Small intestine (tissue), 7 donors: Measurements from ENCODE around the gene SLC39A11. TPM values are rescaled to one million over a fixed set of nuclear protein-coding genes. Genes with fewer than 3 reads are reported as not detected.
"Not testable (repeated sequence)": the region's sequence is repeated elsewhere in the genome, so short reads cannot be mapped to it uniquely, and the experiment has no call there.

Experiments
- DNase-seq, 2 donors: peaks; one replicate each; pipeline versions ENCODE4 v3.0.0 to v3.0.0-alpha.2; 2013
- FAIRE-seq: peaks from 2 replicates; lab custom pipeline; 2012; peaks lifted over from hg19 to GRCh38; lab: Jason Lieb, UNC
- H3K27ac ChIP-seq, 3 donors: one replicate each; pipeline ENCODE4 v1.5.1; 2013; ENCODE audit warnings: low read length in 2 of 3, mild to moderate bottlenecking in 2 of 3, control low read depth in 1 of 3, inconsistent platforms in 1 of 3, low read depth in 1 of 3, moderate library complexity in 1 of 3
- H3K27me3 ChIP-seq, 3 donors: one replicate each; pipeline ENCODE4 v1.6.1; 2013; ENCODE audit warnings: low read length in 3 of 3, inconsistent platforms in 1 of 3; ENCODE audit not compliant: control insufficient read depth in 3 of 3, insufficient read depth in 3 of 3
- H3K36me3 ChIP-seq, 3 donors: one replicate each; pipeline ENCODE4 v1.6.1; 2013; ENCODE audit warnings: low read length in 3 of 3, inconsistent platforms in 1 of 3, low read depth in 1 of 3, mild to moderate bottlenecking in 1 of 3, moderate library complexity in 1 of 3; ENCODE audit not compliant: control insufficient read depth in 3 of 3, insufficient read depth in 2 of 3
- H3K4me1 ChIP-seq, 3 donors: one replicate each; pipeline ENCODE4 v1.6.1; 2013; ENCODE audit warnings: low read length in 2 of 3, inconsistent platforms in 1 of 3, low read depth in 1 of 3, mild to moderate bottlenecking in 1 of 3, moderate library complexity in 1 of 3; ENCODE audit not compliant: control insufficient read depth in 3 of 3, insufficient read depth in 2 of 3
- H3K4me3 ChIP-seq, 3 donors: one replicate each; pipeline ENCODE4 v1.5.1; 2013; ENCODE audit warnings: low read length in 3 of 3, control low read depth in 1 of 3, inconsistent platforms in 1 of 3, low read depth in 1 of 3, mild to moderate bottlenecking in 1 of 3, moderate library complexity in 1 of 3
- H3K9me3 ChIP-seq, 2 donors: one replicate each; pipeline ENCODE4 v1.6.1; 2013; ENCODE audit warnings: low read depth in 1 of 2, low read length in 1 of 2; ENCODE audit not compliant: control insufficient read depth in 2 of 2, insufficient read depth in 1 of 2
- WGBS, 3 donors: extraction: QIAGEN DNeasy Blood & Tissue Kit; methylation state at CpG; one replicate each; pipeline ENCODE4 v1.1.7; 2013; 5-methylcytosine and 5-hydroxymethylcytosine counted together
- polyA plus RNA-seq, 4 donors: library from polyadenylated mRNA; stranded (reverse) in 3 of 4; unstranded in 1 of 4; fragments of 200-250 nt in 3 of 4; fragments of 120-200 nt in 1 of 4; gene quantifications; one replicate each; pipeline versions ENCODE4 v1.2.1 to v1.2.3, GENCODE V29; 2013
- donor health status: healthy with polysubstance abuse.
- donor health status: control.
- donor health status: control.
- donor health status: Bipolar disorder and iron deficiency.
- donor health status: healthy.

SLC39A11 gene
- polyA plus RNA-seq, 4 donors = 2.7 to 53.7 (median 11.3) TPM

- H3K4me1 ChIP-seq = no peaks in the 10 kb centered on the region
- FAIRE-seq = no peak
- no peak for DNase-seq
- H3K9me3 ChIP-seq = peaks cover 0 to 39% of the 10 kb centered on the region in 2 donors
- peaks cover 0 to 5% (median 0%) of the 10 kb centered on the region in 3 donors for H3K36me3 ChIP-seq
- H3K27ac ChIP-seq = no peak overlapping the region
- WGBS, 3 donors = 80 to 93% (median 87%) methylated on average over 5 of the region's 5 CpGs
- H3K4me3 ChIP-seq = no peak overlapping the region
- no peaks in the 10 kb centered on the region for H3K27me3 ChIP-seq
These were observed 298.3 kb downstream of the SLC39A11 start for GRCh38 chr17:72794152-72794551.

GRCh38 chr17:72792771-72793170 is 299.7 kb downstream of the SLC39A11 start:
- no peak for DNase-seq
- H3K4me1 ChIP-seq = no peaks in the 10 kb centered on the region
- FAIRE-seq = no peak
- H3K36me3 ChIP-seq = peaks cover 0 to 5% (median 0%) of the 10 kb centered on the region in 3 donors
- no peaks in the 10 kb centered on the region for H3K27me3 ChIP-seq
- H3K27ac ChIP-seq = no peak overlapping the region
- peaks cover 0 to 33% of the 10 kb centered on the region in 2 donors for H3K9me3 ChIP-seq
- 95 to 97% (median 95%) methylated on average over 5 of the region's 5 CpGs for WGBS, 3 donors
- H3K4me3 ChIP-seq = no peak overlapping the region

DNA sequence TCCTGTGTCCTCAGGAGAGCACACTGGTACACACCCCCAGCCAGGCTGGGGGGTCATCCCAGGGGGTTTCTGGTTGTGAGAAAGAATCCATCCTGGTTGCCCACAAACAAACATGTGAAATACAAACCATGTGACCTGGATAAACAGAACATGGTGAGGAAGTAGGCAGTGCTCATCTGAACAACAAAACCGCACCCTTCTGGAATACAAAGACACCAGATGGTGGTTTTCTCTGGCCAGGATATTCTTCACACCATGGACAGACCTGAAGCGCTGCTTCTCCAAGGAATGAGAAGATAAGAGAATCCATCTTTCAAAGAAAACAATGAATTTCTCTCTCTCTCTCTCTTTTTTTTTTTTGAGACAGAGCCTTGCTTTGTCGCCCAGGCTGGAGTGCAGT is 302.3 kb downstream of the SLC39A11 start:
- no peaks in the 10 kb centered on the region for H3K27me3 ChIP-seq
- FAIRE-seq = no peak
- WGBS, 3 donors = 92 to 98% (median 96%) methylated on average over 3 of the region's 3 CpGs
- peaks cover 0 to 5% (median 0%) of the 10 kb centered on the region in 3 donors for H3K36me3 ChIP-seq
- H3K27ac ChIP-seq = no peak overlapping the region
- no peaks in the 10 kb centered on the region for H3K4me1 ChIP-seq
- H3K4me3 ChIP-seq = no peak overlapping the region
- peaks cover 0 to 29% of the 10 kb centered on the region in 2 donors for H3K9me3 ChIP-seq
- DNase-seq = no peak

DNA sequence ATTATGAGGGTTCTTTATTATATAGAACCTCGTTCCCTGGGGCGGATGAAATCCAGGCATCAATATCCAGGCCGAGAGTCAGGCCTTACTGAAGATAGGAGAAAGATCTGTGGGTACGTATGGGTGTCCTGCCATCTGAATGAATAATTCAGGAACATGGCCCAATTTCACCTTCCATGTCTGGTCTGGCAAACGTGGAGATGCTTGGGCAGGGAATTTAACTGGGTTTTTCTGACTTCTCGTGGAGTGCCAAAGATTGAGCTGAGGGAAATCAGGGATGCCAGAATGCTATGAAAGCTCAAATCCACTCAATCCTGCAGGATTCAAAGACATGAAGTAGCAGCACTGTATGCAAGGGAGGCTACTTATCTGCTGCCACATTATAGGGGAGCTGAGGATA is 302.8 kb downstream of the SLC39A11 start:
- Histone ChIP-seq H3K27me3 (no peaks in the 10 kb centered on the region), H3K9me3 (peaks cover 0 to 24% of the 10 kb centered on the region in 2 donors), H3K4me3 (no peak overlapping the region), H3K36me3 (peaks cover 0 to 5% (median 0%) of the 10 kb centered on the region in 3 donors), H3K4me1 (no peaks in the 10 kb centered on the region), H3K27ac (no peak overlapping the region)
- no peak for DNase-seq
- no peak for FAIRE-seq
- 93 to 95% (median 95%) methylated on average over 6 of the region's 6 CpGs for WGBS, 3 donors

DNA sequence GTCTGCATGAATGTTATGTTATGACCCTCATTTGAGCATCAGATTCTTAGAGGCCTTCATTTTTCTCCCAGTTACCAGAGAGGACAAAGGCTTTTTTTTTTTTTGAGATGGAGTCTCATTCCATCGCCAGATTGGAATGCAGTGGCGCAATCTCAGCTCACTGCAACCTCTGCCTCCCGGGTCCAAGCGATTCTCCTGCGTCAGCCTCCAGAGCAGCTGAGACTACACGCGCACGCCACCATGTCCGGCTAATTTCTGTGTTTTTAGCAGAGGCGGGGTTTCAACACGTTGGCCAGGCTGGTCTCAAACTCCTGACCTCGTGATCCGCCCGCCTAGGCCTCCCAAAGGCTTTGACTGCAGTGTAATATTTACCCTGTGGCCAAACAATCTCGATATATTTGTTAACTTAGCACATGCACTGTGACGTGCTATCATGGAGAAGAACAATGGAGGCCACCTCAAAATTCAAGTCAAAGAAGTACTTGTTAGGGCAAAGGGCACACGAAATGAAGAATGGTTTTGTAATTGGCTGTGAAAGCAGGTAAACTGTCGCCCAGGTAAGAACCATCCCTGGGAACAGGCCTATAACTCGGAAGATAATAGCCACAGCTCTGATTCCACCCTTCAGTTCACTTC is 303.4 kb downstream of the SLC39A11 start:
- H3K27ac ChIP-seq = no peak overlapping the region
- H3K4me3 ChIP-seq = no peak overlapping the region
- peaks cover 0 to 3% (median 0%) of the 10 kb centered on the region in 3 donors for H3K36me3 ChIP-seq
- no peaks in the 10 kb centered on the region for H3K4me1 ChIP-seq
- FAIRE-seq (no peak), DNase-seq (no peak)
- WGBS, 3 donors = 92 to 93% (median 92%) methylated on average over 19 of the region's 19 CpGs
- peaks cover 0 to 18% of the 10 kb centered on the region in 2 donors for H3K9me3 ChIP-seq
- H3K27me3 ChIP-seq = no peaks in the 10 kb centered on the region

DNA sequence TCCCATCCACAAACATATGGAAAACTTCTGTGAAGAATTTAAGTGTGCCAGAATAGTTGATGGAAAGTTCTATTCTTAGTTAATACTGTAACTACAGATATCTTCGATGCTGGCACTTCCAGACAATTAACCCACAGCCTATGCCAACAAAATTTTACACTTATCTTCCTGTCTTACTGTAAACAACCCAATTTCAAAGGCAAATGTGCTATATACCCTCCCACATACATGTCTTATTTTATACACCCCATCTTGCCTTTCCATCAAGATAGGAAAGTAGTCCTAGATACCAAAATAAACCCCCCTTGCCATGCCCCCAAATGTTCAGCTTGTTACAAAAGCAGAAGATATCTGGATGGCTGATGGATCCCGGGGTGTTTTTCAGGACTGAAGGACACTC is 306.3 kb downstream of the SLC39A11 start:
- Histone ChIP-seq H3K9me3 (no peaks in the 10 kb centered on the region), H3K27me3 (no peaks in the 10 kb centered on the region), H3K36me3 (no peaks in the 10 kb centered on the region), H3K4me1 (peaks cover 0 to 11% (median 0%) of the 10 kb centered on the region in 3 donors), H3K4me3 (no peak overlapping the region), H3K27ac (no peak overlapping the region)
- FAIRE-seq (no peak), DNase-seq (no peak)
- WGBS, 3 donors = 68 to 73% (median 73%) methylated on average over 2 of the region's 2 CpGs

GRCh38 chr17:72782985-72783701 is 309.3 kb downstream of the SLC39A11 start:
- WGBS, 3 donors = 42 to 69% (median 65%) methylated on average over 6 of the region's 6 CpGs
- H3K4me1 ChIP-seq = peaks cover 0 to 11% (median 0%) of the 10 kb centered on the region in 3 donors
- no peak overlapping the region for H3K4me3 ChIP-seq
- no peaks in the 10 kb centered on the region for H3K9me3 ChIP-seq
- no peaks in the 10 kb centered on the region for H3K36me3 ChIP-seq
- peak overlapping the region in 1 of 3 donors; percentile 74 for H3K27ac ChIP-seq
- DNase-seq (peak; percentile 36 to 76), FAIRE-seq (no peak)
- H3K27me3 ChIP-seq = no peaks in the 10 kb centered on the region

- peaks cover 0 to 11% (median 0%) of the 10 kb centered on the region in 3 donors for H3K4me1 ChIP-seq
- not testable (repeated sequence) for H3K4me3 ChIP-seq, H3K27me3 ChIP-seq, H3K9me3 ChIP-seq, H3K27ac ChIP-seq, DNase-seq, FAIRE-seq, H3K36me3 ChIP-seq
- 96 to 98% (median 98%) methylated on average over 5 of the region's 5 CpGs for WGBS, 3 donors
These were observed 310.1 kb downstream of the SLC39A11 start for GRCh38 chr17:72782437-72782836.
